GM10847 (cell line): ENCODE measurements around the gene MAGI1.

Experiments used
- POLR2A ChIP-seq: IDR thresholded peaks from 2 replicates; pipeline ENCODE4 v1.6.1; 2011; ENCODE audit not compliant: insufficient read length; ENCODE audit errors: extremely low read depth

The MAGI1 gene

DNA sequence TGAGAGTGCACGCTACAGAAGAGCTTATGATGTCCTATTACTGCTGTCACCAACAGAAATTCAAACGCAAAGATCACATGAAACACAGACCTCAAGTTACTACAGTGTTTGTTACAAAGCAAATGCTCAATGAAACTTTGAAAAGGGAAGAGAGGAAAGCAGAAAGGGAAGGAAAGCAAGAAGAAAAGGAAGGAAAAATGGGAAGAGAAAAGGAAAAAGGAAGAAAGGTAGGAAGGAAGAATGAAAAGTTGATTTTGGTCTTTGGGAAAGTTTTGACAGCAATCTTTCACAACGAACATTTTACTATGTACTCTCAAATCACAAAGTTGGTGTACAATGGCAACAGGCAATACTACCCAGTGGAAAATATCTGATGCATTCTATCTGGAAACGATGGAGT is 514.8 kb downstream of the MAGI1 start:
- no peak for TF ChIP-seq POLR2A

GRCh38 chr3:65521032-65521431 is 517.7 kb downstream of the MAGI1 start:
- TF ChIP-seq POLR2A: no peak

- TF ChIP-seq POLR2A: no peak
These were observed 521.7 kb downstream of the MAGI1 start for GRCh38 chr3:65516998-65517397.

DNA sequence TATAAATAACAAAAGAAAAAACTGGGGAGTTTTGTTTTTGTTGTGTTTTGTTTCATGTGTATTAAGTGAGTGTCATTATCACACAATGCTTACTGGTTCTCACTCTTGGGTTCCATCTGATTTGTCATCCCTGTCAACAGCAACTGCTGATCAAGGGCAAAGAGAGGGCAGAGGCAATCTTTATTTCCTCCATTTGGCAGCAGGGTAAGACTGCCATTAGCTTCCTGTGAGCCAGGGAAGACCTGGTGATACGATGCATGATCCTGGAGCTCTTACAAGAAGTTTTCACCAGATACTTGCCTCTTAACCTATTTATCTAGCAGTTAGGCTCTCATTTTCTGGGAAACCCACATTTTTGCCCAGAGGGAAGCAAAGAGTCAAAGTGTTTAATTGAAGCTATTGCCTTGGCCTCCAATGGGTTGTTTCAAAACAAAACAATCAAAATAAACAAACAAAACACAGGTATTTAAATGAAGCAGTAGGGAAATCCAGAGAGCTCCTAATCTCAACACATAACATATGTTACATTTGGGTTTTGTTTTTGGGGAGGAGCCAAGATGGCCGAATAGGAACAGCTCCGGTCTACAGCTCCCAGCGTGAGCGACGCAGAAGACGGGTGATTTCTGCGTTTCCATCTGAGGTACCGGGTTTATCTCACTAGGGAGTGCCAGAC is 529.8 kb downstream of the MAGI1 start:
- no peak for TF ChIP-seq POLR2A

DNA sequence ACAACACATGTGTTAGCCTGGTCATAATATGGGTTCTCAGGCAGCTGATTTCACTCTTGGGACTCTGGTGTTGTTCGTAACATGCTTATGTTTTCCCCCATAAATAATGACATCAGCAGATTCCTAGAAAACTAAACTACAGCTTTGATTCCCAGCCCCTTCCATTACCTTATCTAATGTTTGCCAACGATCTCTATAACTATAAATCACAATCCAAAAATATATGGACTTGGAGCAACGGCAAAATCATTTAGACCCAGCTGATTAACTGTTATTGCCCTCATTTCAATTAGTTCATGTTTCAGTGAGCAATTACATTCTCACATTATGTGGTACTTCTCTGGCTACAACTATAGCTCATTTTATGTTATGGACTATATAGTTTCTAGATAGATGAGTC is 531.3 kb downstream of the MAGI1 start:
- TF ChIP-seq POLR2A: no peak

DNA sequence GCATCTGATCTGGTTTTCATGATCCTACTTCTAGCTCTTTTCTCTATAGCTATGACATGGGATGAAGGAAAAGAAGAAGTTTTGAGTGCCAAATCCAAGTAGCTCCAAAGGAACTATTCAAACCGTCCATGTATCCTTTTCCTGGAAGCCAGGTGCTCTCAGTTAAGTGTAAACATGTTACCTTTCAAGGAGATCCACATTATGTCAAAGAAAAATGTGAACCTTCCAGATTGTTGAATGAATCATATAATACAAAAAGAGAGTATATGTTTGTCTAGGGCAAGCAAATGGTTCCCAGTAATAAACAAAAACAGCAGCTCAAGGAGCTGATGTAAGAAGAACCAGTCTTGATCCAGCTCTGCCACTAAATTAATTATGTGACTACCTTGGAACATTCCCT is 534.9 kb downstream of the MAGI1 start:
- no peak for TF ChIP-seq POLR2A

DNA sequence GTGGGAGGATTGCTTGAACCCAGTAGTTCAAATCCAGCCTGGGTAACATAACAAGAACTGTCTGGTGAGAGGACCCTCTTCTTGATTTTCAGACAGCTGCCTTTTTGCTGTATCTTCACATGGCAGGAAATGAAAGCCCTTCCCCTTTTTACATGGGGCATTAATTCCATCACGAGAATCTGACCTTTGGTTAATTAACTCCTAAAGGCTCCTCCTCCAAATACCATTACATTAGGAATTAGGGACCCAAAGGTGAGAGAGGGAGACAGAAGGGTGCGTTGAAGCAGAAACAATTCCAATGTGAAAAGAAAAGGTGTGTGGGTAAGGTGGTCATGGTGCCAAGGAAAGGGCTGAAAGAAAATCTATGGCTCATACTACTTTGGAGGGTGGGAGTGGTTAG is 536.2 kb downstream of the MAGI1 start:
- TF ChIP-seq POLR2A: no peak

DNA sequence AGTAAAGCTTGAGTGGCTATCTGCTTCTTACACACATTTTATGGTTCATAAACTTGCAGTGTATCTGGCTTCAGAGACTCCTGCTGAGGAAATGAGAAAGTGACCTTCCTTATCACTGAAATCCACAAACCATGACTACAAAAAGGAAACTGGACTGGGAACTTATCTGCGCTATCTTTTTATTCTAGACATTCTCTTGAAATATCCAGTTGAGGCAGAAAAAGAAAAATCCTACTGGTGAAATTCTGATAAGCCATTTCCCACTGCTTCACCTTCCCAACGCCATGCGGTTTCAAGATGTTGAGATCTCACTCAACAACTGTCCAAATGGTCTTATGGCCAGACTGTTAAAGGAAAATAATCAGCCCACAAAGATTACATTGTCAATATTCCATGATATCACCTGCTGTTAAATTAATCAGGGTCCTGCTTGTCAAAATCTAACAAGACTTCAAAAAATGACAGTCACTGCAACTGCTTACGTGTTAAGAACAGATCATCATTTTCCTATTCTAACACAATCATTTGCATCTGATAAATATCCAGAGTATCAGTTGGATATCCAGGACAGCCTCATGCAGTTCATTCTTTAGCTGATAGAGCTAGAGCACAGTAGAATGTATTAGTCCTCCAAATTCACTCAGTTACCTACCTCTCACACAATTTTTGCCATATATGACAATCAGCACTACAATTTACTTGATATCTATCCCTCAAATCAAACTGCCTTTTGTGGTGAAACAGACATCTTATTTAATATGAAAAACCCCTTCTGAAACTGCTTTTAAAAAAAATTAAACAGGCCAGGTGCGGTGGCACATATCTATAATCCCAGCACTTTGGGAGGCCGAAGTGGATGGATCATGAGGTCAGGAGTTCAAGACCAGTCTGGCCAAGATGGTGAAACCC is 538.1 kb downstream of the MAGI1 start:
- no peak for TF ChIP-seq POLR2A

GRCh38 chr3:65497846-65498245 is 540.9 kb downstream of the MAGI1 start:
- no peak for TF ChIP-seq POLR2A

DNA sequence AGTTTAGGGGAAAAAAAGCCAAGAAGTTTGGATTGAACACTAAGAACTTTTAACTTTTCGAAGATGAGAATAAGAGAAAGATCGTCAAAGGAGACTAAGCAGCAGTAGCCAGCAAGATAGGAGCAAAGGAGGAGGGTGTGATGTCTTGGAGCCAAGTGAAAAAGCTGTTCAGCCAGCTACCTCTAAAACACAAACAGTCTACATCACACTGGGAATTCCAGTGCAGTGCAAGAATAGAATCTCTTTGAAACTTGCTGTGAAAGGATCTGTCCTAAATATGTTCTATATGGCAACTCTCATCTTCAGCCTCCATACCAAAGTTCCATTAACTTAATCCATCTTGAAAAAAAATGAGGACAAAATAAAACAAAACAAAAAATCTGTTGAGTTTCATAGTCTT is 541.5 kb downstream of the MAGI1 start:
- TF ChIP-seq POLR2A: no peak

- TF ChIP-seq POLR2A: no peak
These were observed 544.8 kb downstream of the MAGI1 start for GRCh38 chr3:65493938-65494337.

DNA sequence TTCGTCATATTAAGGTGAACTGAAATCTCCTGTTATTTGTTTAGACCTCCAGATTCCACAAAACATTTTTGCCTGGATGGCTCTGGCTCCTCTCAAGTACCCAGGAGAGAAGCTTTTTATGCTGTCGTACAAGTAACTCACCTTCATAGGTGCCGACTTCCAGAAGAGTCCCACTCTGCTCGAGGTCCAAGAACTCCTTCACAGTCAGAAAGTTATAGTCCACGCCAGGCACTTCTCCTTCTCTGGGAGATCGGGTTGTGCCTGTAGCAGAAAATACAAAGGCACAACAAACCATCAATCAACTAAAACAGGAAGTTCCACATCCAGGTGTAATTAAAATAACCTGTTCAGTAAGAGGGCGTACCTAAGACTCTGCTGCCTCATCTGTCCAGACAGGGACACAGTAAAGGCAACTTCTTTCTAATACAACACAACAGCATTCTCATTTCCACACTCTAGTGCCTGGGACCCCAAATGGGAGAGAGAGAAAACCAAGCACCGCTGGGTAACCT is 545.3 kb downstream of the MAGI1 start:
- TF ChIP-seq POLR2A: no peak

DNA sequence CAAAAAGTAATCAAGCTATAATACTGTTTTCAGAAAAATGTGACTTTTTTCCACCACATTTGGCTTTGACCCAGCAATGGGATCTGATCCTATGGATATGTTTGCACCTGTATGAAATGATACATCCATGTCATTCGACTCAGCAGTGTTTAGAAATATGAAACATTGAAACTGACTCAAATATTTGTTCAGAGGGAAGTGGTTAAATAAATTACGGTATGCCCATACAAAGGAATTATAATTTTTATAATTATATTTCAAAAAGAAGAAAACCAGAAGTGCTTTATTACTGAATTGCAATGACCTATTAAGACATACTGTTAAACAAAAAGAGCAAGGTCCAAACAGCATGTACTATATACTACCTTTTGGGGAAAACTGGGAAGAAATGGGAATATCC is 546.5 kb downstream of the MAGI1 start:
- no peak for TF ChIP-seq POLR2A

DNA sequence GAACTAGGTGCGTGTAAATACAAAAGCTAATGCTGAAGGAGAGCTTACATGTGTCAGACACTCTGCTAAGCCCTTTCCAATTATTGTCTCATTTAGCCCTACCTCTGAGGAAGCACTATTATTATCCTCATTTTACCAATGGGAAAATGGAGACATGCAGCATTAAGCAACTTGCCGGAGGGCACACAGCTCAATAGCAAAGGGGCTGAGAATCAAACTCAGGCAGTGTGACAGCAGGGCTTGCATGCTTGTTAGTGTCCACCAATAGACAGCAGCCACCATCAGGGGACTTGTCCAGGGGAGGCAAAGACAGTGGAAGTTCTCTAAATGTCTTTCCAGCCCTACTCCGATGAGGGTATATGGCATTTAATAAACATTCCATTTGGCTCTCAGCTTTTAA is 548.6 kb downstream of the MAGI1 start:
- no peak for TF ChIP-seq POLR2A

DNA sequence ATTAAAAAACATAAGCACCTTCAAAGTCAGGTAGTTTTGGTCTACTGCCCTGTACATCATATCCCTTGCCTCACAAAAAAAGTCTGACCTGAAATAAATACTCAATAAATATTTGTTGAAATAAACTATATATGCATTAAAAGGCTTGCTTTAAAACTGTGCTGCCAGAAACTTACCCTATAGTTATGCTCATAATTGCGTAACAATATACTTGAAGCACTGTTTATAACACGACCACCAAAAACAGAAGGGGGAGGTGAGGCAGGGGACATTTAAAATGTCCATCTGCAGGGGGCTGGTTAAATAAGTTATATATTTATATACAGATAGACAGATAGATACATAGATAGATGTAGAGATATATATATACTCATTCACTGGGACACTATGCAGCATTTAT is 549.5 kb downstream of the MAGI1 start:
- TF ChIP-seq POLR2A: no peak

DNA sequence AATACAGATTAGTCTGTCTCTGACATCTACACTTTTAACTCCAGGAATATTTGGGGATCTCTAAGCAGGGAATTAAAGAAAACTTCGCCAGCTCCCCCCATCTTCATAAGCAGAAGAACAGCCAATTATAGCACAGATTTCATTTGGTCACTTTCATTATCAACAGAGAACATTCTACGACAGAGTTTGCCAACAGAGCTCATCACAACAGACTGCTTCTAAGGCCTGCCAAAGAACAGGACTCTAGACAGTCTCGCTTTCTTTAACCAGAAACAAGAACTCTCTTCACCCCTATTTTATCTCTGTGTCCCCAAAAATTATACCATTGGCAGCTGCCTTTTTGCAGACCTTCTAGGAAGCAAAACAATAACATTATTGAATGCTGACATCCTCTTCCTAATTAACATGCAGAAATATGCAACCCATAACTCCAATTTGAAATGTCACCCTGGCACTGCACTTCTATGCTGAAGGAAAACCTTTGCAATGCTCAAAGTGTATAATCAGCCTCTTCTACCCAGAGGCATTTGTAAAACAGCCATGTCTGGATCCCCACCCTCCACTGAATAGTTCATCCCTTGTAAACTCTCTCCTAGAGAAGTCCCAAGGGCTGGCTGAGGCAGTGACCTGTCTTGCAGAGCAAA is 552.8 kb downstream of the MAGI1 start:
- no peak for TF ChIP-seq POLR2A
